Muscle layer of colon (tissue), 2 donors: ENCODE results near the gene DZIP1L.

Experiments used
- H3K27ac ChIP-seq: one replicate; pipeline ENCODE4 v1.7.0; 2013; ENCODE audit warnings: low read depth, mild to moderate bottlenecking, low read length, moderate library complexity
- H3K27me3 ChIP-seq, 2 donors: one replicate each; pipeline ENCODE4 v1.7.0; 2013; ENCODE audit warnings: low read length in 2 of 2, mild to moderate bottlenecking in 2 of 2; ENCODE audit not compliant: insufficient read depth in 2 of 2, control insufficient read depth in 1 of 2
- H3K36me3 ChIP-seq: one replicate; pipeline ENCODE4 v1.7.0; 2013; ENCODE audit warnings: mild to moderate bottlenecking, low read length; ENCODE audit not compliant: insufficient read depth
- H3K4me1 ChIP-seq: one replicate; pipeline ENCODE4 v1.7.0; 2013; ENCODE audit warnings: mild to moderate bottlenecking, low read length; ENCODE audit not compliant: insufficient read depth
- H3K4me3 ChIP-seq, 2 donors: one replicate each; pipeline ENCODE4 v1.7.0; 2013; ENCODE audit warnings: low read length in 2 of 2, low read depth in 1 of 2, mild to moderate bottlenecking in 1 of 2, moderate library complexity in 1 of 2
- H3K9ac ChIP-seq: one replicate; pipeline ENCODE4 v1.7.0; 2013; ENCODE audit warnings: low read length
- H3K9me3 ChIP-seq: one replicate; pipeline ENCODE4 v1.7.0; 2013; ENCODE audit warnings: mild to moderate bottlenecking, low read length
- donor health status: abdominal sarcoma.
- donor health status: Adenocarcinoma of cecum.

DZIP1L gene

GRCh38 chr3:138030734-138031280 is 84.6 kb downstream of the DZIP1L start:
- Histone ChIP-seq H3K4me3 (no peak overlapping the region), H3K27ac (no peak overlapping the region), H3K27me3 (no peaks in the 10 kb centered on the region), H3K4me1 (no peaks in the 10 kb centered on the region), H3K36me3 (peaks cover 17% of the 10 kb centered on the region), H3K9me3 (no peaks in the 10 kb centered on the region), H3K9ac (no peak overlapping the region)

GRCh38 chr3:138027821-138028220 is 87.6 kb downstream of the DZIP1L start:
- Histone ChIP-seq H3K27ac (no peak overlapping the region), H3K9ac (no peak overlapping the region), H3K9me3 (no peaks in the 10 kb centered on the region), H3K36me3 (peaks cover 17% of the 10 kb centered on the region), H3K27me3 (no peaks in the 10 kb centered on the region), H3K4me3 (no peak overlapping the region), H3K4me1 (no peaks in the 10 kb centered on the region)

GRCh38 chr3:138025553-138025952 is 89.9 kb downstream of the DZIP1L start:
- H3K4me1 ChIP-seq: no peaks in the 10 kb centered on the region
- H3K27me3 ChIP-seq: no peaks in the 10 kb centered on the region
- no peak overlapping the region for H3K9ac ChIP-seq
- H3K36me3 ChIP-seq: peaks cover 11% of the 10 kb centered on the region
- H3K9me3 ChIP-seq: no peaks in the 10 kb centered on the region
- H3K4me3 ChIP-seq: no peak overlapping the region
- H3K27ac ChIP-seq: no peak overlapping the region

GRCh38 chr3:138023754-138024153 is 91.7 kb downstream of the DZIP1L start:
- Histone ChIP-seq H3K27ac (no peak overlapping the region), H3K9ac (no peak overlapping the region), H3K9me3 (no peaks in the 10 kb centered on the region), H3K27me3 (no peaks in the 10 kb centered on the region), H3K4me1 (no peaks in the 10 kb centered on the region), H3K4me3 (no peak overlapping the region), H3K36me3 (peaks cover 5% of the 10 kb centered on the region)

GRCh38 chr3:138019281-138020069 is 95.9 kb downstream of the DZIP1L start:
- Histone ChIP-seq H3K9me3 (no peaks in the 10 kb centered on the region), H3K9ac (no peak overlapping the region), H3K36me3 (no peaks in the 10 kb centered on the region), H3K4me3 (no peak overlapping the region), H3K27me3 (no peaks in the 10 kb centered on the region), H3K4me1 (no peaks in the 10 kb centered on the region), H3K27ac (no peak overlapping the region)

- no peaks in the 10 kb centered on the region for H3K36me3 ChIP-seq
- H3K9ac ChIP-seq: no peak overlapping the region
- no peaks in the 10 kb centered on the region for H3K4me1 ChIP-seq
- H3K4me3 ChIP-seq: no peak overlapping the region
- no peaks in the 10 kb centered on the region for H3K27me3 ChIP-seq
- no peak overlapping the region for H3K27ac ChIP-seq
- no peaks in the 10 kb centered on the region for H3K9me3 ChIP-seq
These were observed 99.3 kb downstream of the DZIP1L start for GRCh38 chr3:138016065-138016464.

GRCh38 chr3:138012526-138012925 is 102.9 kb downstream of the DZIP1L start:
- Histone ChIP-seq H3K27ac (no peak overlapping the region), H3K4me3 (no peak overlapping the region), H3K9ac (no peak overlapping the region), H3K36me3 (no peaks in the 10 kb centered on the region), H3K27me3 (no peaks in the 10 kb centered on the region), H3K9me3 (no peaks in the 10 kb centered on the region), H3K4me1 (no peaks in the 10 kb centered on the region)
